ENCODE measurements around the gene UBXN11.

The UBXN11 gene

GRCh38 chr1:26285366-26286063 lies 20.9 kb downstream of the UBXN11 start:
- DNase-seq (ENCODE audit: low spot score), result no peak

- DNase-seq (ENCODE audit: low spot score), result peak; percentile 59
Measured at GRCh38 chr1:26284597-26285347, 21.7 kb downstream of the UBXN11 start.

- no peak for DNase-seq (ENCODE audit: low spot score)
Measured at GRCh38 chr1:26283871-26284596, 22.4 kb downstream of the UBXN11 start.

GRCh38 chr1:26283279-26283853 lies 23.1 kb downstream of the UBXN11 start:
- DNase-seq (ENCODE audit: low spot score), result no peak

- no peak for DNase-seq (ENCODE audit: low spot score)
Measured at GRCh38 chr1:26282401-26282918, 24.0 kb downstream of the UBXN11 start.

GRCh38 chr1:26281971-26282370 lies 24.5 kb downstream of the UBXN11 start:
- no peak for DNase-seq (ENCODE audit: low spot score)

GRCh38 chr1:26281091-26281958 lies 25.1 kb downstream of the UBXN11 start:
- no peak for DNase-seq (ENCODE audit: low spot score)

GRCh38 chr1:26280333-26281042 lies 25.9 kb downstream of the UBXN11 start:
- DNase-seq (ENCODE audit: low spot score), result no peak

- peak; percentile 93 for DNase-seq (ENCODE audit: low spot score)
Measured at GRCh38 chr1:26279456-26280332, 26.7 kb downstream of the UBXN11 start, which contains the start of gene SH3BGRL3. TSS of gene SH3BGRL3 (plus strand) at chr1:26280086. CDS start at chr1:26280156, 70 bp downstream.

- DNase-seq (ENCODE audit: low spot score), result peak; percentile 43
Measured at GRCh38 chr1:26278724-26279455, 27.5 kb downstream of the UBXN11 start.

GRCh38 chr1:26278303-26278702 lies 28.1 kb downstream of the UBXN11 start:
- DNase-seq (ENCODE audit: low spot score), result no peak

- no peak for DNase-seq (ENCODE audit: low spot score)
Measured at GRCh38 chr1:26277719-26278118, 28.7 kb downstream of the UBXN11 start.

GRCh38 chr1:26277261-26277661 lies 29.2 kb downstream of the UBXN11 start:
- no peak for DNase-seq (ENCODE audit: low spot score)

GRCh38 chr1:26276432-26276838 lies 30.0 kb downstream of the UBXN11 start:
- DNase-seq (ENCODE audit: low spot score), result peak; percentile 84

- DNase-seq (ENCODE audit: low spot score), result peak; percentile 93
Measured at GRCh38 chr1:26275580-26276431, 30.6 kb downstream of the UBXN11 start.

- DNase-seq (ENCODE audit: low spot score), result no peak
Measured at GRCh38 chr1:26274801-26275425, 31.5 kb downstream of the UBXN11 start.

- no peak for DNase-seq (ENCODE audit: low spot score)
Measured at GRCh38 chr1:26269198-26269550, 37.3 kb downstream of the UBXN11 start.

Measured in Ammon's horn (tissue), 1 donor.